Measurements from ENCODE around the gene KIF1A. TPM values are rescaled to one million over a fixed set of nuclear protein-coding genes. Genes with fewer than 3 reads are reported as not detected.
A peak's percentile ranks its signal among the peaks of the same experiment; 100 is the strongest.

Gene KIF1A
- total RNA-seq, 1 experiment from 2014 or later: 51.6 TPM

DNA sequence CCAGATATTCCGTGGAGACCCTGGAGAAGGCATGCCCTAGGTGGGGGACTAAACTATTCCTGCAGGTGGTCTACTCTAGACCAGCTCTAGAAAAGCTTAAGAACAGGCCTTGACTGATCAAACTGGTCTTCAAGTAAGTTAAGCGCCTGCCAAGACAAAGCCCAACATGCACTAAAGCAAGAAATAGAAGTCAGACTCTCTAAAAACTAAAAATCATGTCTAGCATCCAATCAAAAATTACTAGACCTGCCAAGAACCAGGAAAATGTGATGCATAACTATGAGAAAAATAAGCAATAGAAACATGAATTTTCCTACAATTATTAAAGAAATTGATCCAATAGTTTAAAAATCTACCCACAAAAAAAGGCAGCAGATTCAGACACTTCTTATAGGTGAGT, 13.6 kb downstream of the KIF1A start:
- Histone ChIP-seq H3K27me3 (ENCODE audit: control insufficient read depth, insufficient read depth, low read length) (no peaks in the 10 kb centered on the region), H3K36me3 (replicated peaks; ENCODE audit: control insufficient read depth, insufficient read depth, low read length) (no peaks in the 10 kb centered on the region), H3K4me3 (ENCODE audit: insufficient read depth, low read depth, low read length) (no peak overlapping the region)
- DNase-seq: no peak

- Histone ChIP-seq H3K4me3 (ENCODE audit: insufficient read depth, low read depth, low read length) (no peak overlapping the region), H3K36me3 (replicated peaks; ENCODE audit: control insufficient read depth, insufficient read depth, low read length) (no peaks in the 10 kb centered on the region), H3K27me3 (ENCODE audit: control insufficient read depth, insufficient read depth, low read length) (no peaks in the 10 kb centered on the region)
- peak; percentile 4 for DNase-seq
Measured at GRCh38 chr2:240806006-240806405, 14.0 kb downstream of the KIF1A start.

DNA sequence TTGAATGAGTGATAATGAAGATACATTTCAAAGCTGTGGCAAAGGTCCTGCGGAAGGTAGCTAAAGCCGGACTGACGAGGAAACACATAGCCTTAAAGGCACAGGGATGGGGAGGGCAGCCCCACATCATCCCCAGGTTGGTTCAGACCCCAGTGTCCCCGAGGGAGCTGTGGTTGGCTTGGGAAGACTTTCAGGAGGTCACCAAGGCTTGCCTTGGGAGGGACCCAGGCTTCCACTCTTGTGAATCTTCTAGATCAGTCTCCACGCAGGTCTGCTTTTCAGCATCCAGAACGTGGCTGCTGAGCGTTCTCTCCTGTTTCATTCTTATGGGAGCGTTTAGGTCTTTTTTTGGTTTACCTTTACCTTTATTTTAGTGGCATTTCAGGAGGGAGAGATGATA, 16.8 kb downstream of the KIF1A start:
- peak; percentile 17 for DNase-seq
- H3K4me3 ChIP-seq (ENCODE audit: insufficient read depth, low read depth, low read length): no peak overlapping the region
- peaks cover 1% of the 10 kb centered on the region; the same call in 1 of the 2 replicates for H3K36me3 ChIP-seq (replicated peaks; ENCODE audit: control insufficient read depth, insufficient read depth, low read length)

GRCh38 chr2:240799033-240799820, 20.8 kb downstream of the KIF1A start:
- Histone ChIP-seq H3K36me3 (replicated peaks; ENCODE audit: control insufficient read depth, insufficient read depth, low read length) (peaks cover 24% of the 10 kb centered on the region), H3K4me3 (ENCODE audit: insufficient read depth, low read depth, low read length) (no peak overlapping the region), H3K27me3 (ENCODE audit: control insufficient read depth, insufficient read depth, low read length) (no peaks in the 10 kb centered on the region)
- DNase-seq: no peak

More for the DNA sequence above, 16.8 kb downstream of the KIF1A start:
- H3K27me3 ChIP-seq (ENCODE audit: control insufficient read depth, insufficient read depth, low read length): no peaks in the 10 kb centered on the region

- DNase-seq: no peak
- Histone ChIP-seq H3K4me3 (ENCODE audit: insufficient read depth, low read depth, low read length) (no peak overlapping the region), H3K36me3 (replicated peaks; ENCODE audit: control insufficient read depth, insufficient read depth, low read length) (peaks cover 24% of the 10 kb centered on the region), H3K27me3 (ENCODE audit: control insufficient read depth, insufficient read depth, low read length) (no peaks in the 10 kb centered on the region)
Measured at GRCh38 chr2:240798327-240798905, 21.6 kb downstream of the KIF1A start.

DNA sequence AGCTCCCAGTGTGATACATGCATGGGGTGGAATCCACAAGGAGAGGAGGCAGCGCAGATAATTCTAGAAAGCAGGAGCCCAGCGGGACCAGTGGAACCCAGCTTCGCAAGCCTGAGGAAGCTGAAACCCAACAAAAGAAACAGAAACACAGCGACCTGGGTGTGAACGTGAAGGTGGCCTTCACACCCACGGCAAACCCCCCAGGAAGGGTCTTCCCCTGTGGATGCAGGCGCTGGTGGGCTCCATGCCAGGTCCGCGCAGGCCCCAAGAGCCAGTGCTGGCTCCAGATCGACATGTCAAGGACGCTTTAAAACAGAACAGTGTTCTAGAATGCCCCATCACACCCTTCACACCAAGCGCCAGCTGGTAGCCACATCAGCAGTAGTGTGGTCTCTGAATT, 22.1 kb downstream of the KIF1A start:
- no peak for DNase-seq
- no peak overlapping the region for H3K4me3 ChIP-seq (ENCODE audit: insufficient read depth, low read depth, low read length)
- H3K36me3 ChIP-seq (replicated peaks; ENCODE audit: control insufficient read depth, insufficient read depth, low read length): peaks cover 24% of the 10 kb centered on the region

GRCh38 chr2:240797500-240797895, 22.5 kb downstream of the KIF1A start:
- Histone ChIP-seq H3K36me3 (replicated peaks; ENCODE audit: control insufficient read depth, insufficient read depth, low read length) (peaks cover 24% of the 10 kb centered on the region), H3K27me3 (ENCODE audit: control insufficient read depth, insufficient read depth, low read length) (no peaks in the 10 kb centered on the region)
- no peak for DNase-seq

More for the DNA sequence above, 22.1 kb downstream of the KIF1A start:
- no peaks in the 10 kb centered on the region for H3K27me3 ChIP-seq (ENCODE audit: control insufficient read depth, insufficient read depth, low read length)

DNA sequence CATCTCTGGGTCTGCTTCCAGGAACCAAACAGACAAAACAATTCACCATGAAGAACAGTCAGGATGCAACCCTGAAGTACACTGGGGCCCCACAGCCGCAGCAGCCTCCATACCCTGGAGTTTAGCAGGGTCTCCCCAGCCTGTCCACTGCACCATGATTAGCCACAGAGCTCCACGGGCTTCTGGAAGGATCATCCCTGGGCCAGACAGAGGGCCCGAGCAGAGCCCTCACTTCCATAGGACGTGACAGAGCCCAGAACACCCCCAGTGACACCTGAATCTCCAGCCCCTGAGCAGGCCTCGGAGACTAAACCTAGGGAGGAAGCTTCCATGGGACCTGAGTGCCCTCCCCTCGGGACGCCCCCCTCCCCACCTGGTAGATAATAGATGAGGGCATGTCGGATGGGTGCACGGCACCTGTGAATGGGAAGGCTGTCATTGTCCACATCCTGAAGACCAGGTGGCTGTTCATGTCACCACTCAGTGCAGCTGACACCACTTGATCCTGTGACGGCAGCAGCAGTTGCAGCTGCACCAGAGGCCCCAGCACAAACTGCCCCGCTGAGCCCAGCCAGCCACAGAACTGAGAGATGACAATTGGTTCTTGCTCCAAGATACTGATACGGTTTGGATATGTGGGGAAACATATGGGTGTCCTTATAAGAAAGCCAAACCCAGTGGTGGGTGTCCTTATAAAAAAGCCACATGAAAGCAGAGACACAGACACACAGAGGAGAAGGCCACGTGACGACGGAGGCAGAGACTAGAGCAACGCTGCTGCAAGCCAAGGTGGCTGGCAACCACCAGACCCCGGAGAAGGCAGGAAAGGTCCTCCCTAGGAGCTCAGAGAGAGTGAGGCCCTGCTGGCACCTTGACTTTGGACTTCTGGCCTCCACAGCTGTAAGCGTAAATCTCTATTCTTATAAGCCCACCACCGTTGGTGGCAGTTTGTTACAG, 23.2 kb downstream of the KIF1A start:
- Histone ChIP-seq H3K36me3 (replicated peaks; ENCODE audit: control insufficient read depth, insufficient read depth, low read length) (peaks cover 24% of the 10 kb centered on the region), H3K4me3 (ENCODE audit: insufficient read depth, low read depth, low read length) (no peak overlapping the region)

More at GRCh38 chr2:240797500-240797895, 22.5 kb downstream of the KIF1A start:
- no peak overlapping the region for H3K4me3 ChIP-seq (ENCODE audit: insufficient read depth, low read depth, low read length)

GRCh38 chr2:240795916-240796510, 24.0 kb downstream of the KIF1A start:
- H3K4me3 ChIP-seq (ENCODE audit: insufficient read depth, low read depth, low read length): no peak overlapping the region
- H3K27me3 ChIP-seq (ENCODE audit: control insufficient read depth, insufficient read depth, low read length): no peaks in the 10 kb centered on the region
- no peak for DNase-seq
- peaks cover 24% of the 10 kb centered on the region for H3K36me3 ChIP-seq (replicated peaks; ENCODE audit: control insufficient read depth, insufficient read depth, low read length)

More for the DNA sequence above, 23.2 kb downstream of the KIF1A start:
- H3K27me3 ChIP-seq (ENCODE audit: control insufficient read depth, insufficient read depth, low read length): no peaks in the 10 kb centered on the region
- DNase-seq: no peak

DNA sequence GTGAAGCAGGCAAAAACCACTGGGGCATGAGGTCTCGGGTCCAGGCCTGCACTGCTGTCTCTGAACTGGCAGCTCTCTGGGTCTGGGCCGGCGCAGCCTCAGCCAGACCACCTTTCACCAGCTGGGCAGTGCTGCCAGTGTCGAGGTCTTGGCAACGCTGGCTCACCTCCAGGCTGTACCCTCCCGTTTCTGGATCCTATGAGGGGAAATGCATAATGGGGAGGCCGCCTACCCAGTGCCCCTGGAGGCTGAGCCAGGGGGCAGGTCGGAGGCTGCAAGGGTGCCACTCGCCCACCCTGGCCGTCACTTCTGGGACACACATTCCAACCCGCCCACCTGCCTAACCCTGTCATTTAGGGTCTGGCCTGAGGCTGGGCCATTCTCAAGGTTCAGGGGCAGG, 24.6 kb downstream of the KIF1A start:
- peaks cover 26% of the 10 kb centered on the region for H3K36me3 ChIP-seq (replicated peaks; ENCODE audit: control insufficient read depth, insufficient read depth, low read length)
- no peak for DNase-seq
- H3K4me3 ChIP-seq (ENCODE audit: insufficient read depth, low read depth, low read length): no peak overlapping the region
- no peaks in the 10 kb centered on the region for H3K27me3 ChIP-seq (ENCODE audit: control insufficient read depth, insufficient read depth, low read length)

- Histone ChIP-seq H3K27me3 (ENCODE audit: control insufficient read depth, insufficient read depth, low read length) (no peaks in the 10 kb centered on the region), H3K36me3 (replicated peaks; ENCODE audit: control insufficient read depth, insufficient read depth, low read length) (peaks cover 26% of the 10 kb centered on the region), H3K4me3 (ENCODE audit: insufficient read depth, low read depth, low read length) (no peak overlapping the region)
- no peak for DNase-seq
Measured at GRCh38 chr2:240794178-240794721, 25.8 kb downstream of the KIF1A start.

DNA sequence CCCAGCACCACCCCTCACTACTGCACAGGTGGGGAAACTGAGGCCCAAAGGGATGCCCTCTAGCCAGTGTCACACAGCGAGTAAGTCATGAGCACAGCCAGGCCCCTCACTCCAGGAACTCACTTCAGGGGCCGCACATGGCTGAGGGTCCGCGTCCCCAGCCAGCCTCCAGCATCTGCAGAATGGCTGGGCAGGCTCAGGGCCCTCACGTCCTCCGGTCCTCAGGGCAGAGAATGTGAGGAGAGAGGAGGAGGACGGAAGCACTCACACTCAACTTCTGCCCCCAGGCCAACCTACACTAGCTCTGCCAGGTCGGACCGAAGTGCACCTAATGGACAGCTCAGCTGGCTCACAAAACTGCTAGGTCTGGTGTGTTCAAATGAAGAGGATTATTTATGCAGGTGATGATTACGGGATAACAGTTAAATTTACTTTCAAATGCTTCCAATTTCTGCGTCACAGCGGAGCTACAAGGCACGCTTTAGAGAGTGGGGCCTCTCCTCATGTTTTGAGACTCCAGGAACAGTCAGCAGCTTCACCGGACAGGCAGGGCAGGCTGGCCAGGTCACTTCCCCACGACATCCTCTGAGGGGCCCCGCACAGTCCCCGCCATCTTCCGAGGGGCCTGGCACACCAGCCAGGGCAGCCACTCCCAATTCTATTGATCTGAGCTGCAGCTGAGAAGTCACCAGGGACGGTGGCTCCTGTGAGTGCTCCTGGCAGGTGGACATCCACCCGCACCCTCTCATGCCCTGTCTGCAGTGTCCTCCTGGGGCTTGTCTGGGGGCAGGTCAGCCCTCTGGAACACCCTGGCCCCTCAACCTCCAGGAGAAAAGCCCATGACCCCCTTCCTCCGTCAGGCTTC, 26.5 kb downstream of the KIF1A start:
- H3K36me3 ChIP-seq (replicated peaks; ENCODE audit: control insufficient read depth, insufficient read depth, low read length): peaks cover 30% of the 10 kb centered on the region
- H3K27me3 ChIP-seq (ENCODE audit: control insufficient read depth, insufficient read depth, low read length): no peaks in the 10 kb centered on the region
- no peak for DNase-seq
- H3K4me3 ChIP-seq (ENCODE audit: insufficient read depth, low read depth, low read length): no peak overlapping the region

GRCh38 chr2:240792629-240793312, 27.2 kb downstream of the KIF1A start:
- no peak for DNase-seq
- Histone ChIP-seq H3K4me3 (ENCODE audit: insufficient read depth, low read depth, low read length) (no peak overlapping the region), H3K27me3 (ENCODE audit: control insufficient read depth, insufficient read depth, low read length) (no peaks in the 10 kb centered on the region), H3K36me3 (replicated peaks; ENCODE audit: control insufficient read depth, insufficient read depth, low read length) (peaks cover 30% of the 10 kb centered on the region)

Data from H7 (cell line).